ENCODE results near the gene MIX23.

The MIX23 gene

DNA sequence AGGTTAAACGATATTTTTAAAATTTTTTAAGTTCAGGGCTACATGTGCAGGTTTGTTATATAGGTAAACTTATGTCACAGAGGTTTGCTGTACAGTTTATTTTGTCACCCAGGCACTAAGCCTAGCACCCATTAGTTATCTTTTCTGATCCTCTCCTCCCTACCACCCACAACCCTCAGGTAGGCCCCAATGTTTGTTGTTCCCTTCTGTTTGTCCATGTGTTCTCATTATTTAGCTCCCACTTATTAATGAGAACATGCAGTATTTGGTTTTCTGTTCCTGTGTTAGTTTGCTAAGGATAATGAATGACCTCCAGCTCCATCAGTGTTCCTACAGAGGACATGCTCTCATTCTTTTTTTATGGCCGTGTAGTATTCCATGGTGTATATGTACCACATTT lies 15.9 kb upstream of the MIX23 start:
- no peak overlapping the region for H3K27ac ChIP-seq (replicated peaks; ENCODE audit: low read length)
- WGBS, 2 donors (ENCODE audit: extremely low coverage in 2 of 2, insufficient read length in 2 of 2, insufficient replicate concordance in 1 of 2): 100% methylated on average over 1 of the region's 2 CpGs; no CpG with 5 or more reads in 1 of the 2 donors
- H4K8ac ChIP-seq (ENCODE audit: low read depth, low read length): no peak overlapping the region
- no peaks in the 10 kb centered on the region for H3K36me3 ChIP-seq (replicated peaks in 1 of 2; ENCODE audit: control insufficient read depth in 2 of 2, insufficient read depth in 2 of 2, low read length in 2 of 2)
- no peak overlapping the region for H3K4me2 ChIP-seq (ENCODE audit: insufficient read depth, low read length, poor library complexity, severe bottlenecking)
- no peak overlapping the region for H2AFZ ChIP-seq (ENCODE audit: low read length)
- no peak overlapping the region for H2BK15ac ChIP-seq (ENCODE audit: low read length)
- H3K4ac ChIP-seq (ENCODE audit: low read length): no peak overlapping the region
- peaks cover 0 to 2% of the 10 kb centered on the region in 2 donors for H3K4me1 ChIP-seq (ENCODE audit: control insufficient read depth in 2 of 2, insufficient read depth in 1 of 2, low read depth in 1 of 2, low read length in 2 of 2)
- no peak for DNase-seq (ENCODE audit: low spot score)
- H3K9me3 ChIP-seq (replicated peaks in 1 of 2; ENCODE audit: control insufficient read depth in 2 of 2, insufficient read depth in 1 of 2, low read depth in 1 of 2, low read length in 2 of 2): no peaks in the 10 kb centered on the region
- no peak overlapping the region for H3K23ac ChIP-seq (ENCODE audit: low read depth, low read length, poor library complexity)
- H2AK5ac ChIP-seq (ENCODE audit: low read depth, low read length): no peak overlapping the region
- no peak overlapping the region for H4K91ac ChIP-seq (ENCODE audit: low read depth, low read length, poor library complexity)
- no peaks in the 10 kb centered on the region for H3K27me3 ChIP-seq (ENCODE audit: control insufficient read depth in 3 of 3, insufficient read depth in 3 of 3, low read depth in 1 of 3, low read length in 3 of 3)
- H3K14ac ChIP-seq (ENCODE audit: low read length): no peak overlapping the region
- H2BK120ac ChIP-seq (ENCODE audit: low read depth, low read length): no peak overlapping the region
- H2BK5ac ChIP-seq (ENCODE audit: low read length): no peak overlapping the region
- no peak overlapping the region for H3K9ac ChIP-seq (ENCODE audit: low read depth, low read length, poor library complexity)
- no peak overlapping the region for H3K18ac ChIP-seq (ENCODE audit: low read length)
- H3K4me3 ChIP-seq (ENCODE audit: low read length in 2 of 2): no peak overlapping the region
- no peak overlapping the region for H2BK12ac ChIP-seq (ENCODE audit: low read length)
- no peaks in the 10 kb centered on the region for H3K79me1 ChIP-seq (ENCODE audit: low read depth, low read length)

DNA sequence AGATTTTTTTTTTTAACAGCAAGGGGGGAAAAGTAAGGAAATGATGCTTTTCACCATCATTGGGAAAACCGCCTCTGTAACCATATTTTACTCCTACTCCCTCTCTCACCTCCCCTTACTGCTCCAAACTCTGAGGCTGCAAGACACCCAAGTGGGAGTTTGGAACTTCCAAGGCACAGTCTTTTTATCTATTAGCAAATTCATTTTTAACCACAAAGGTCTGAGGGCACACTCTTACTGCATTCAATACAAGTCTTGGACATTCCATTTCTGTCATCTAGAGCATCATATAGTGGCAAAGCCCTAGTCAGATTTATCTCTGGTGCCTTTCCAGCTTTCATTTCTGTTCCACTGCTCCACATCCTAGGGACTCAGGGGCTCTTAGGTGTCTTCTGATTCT lies 14.2 kb upstream of the MIX23 start:
- H3K23ac ChIP-seq (ENCODE audit: low read depth, low read length, poor library complexity): no peak overlapping the region
- no peak overlapping the region for H2BK5ac ChIP-seq (ENCODE audit: low read length)
- H2BK120ac ChIP-seq (ENCODE audit: low read depth, low read length): no peak overlapping the region
- no peak overlapping the region for H3K9ac ChIP-seq (ENCODE audit: low read depth, low read length, poor library complexity)
- no peak overlapping the region for H4K8ac ChIP-seq (ENCODE audit: low read depth, low read length)
- H3K14ac ChIP-seq (ENCODE audit: low read length): no peak overlapping the region
- no peaks in the 10 kb centered on the region for H3K9me3 ChIP-seq (replicated peaks in 1 of 2; ENCODE audit: control insufficient read depth in 2 of 2, insufficient read depth in 1 of 2, low read depth in 1 of 2, low read length in 2 of 2)
- WGBS, 2 donors (ENCODE audit: extremely low coverage in 2 of 2, insufficient read length in 2 of 2, insufficient replicate concordance in 1 of 2): no CpG with 5 or more reads among the region's 1 CpG
- no peak for DNase-seq (ENCODE audit: low spot score)
- H2BK12ac ChIP-seq (ENCODE audit: low read length): no peak overlapping the region
- no peaks in the 10 kb centered on the region for H3K79me1 ChIP-seq (ENCODE audit: low read depth, low read length)
- no peak overlapping the region for H2AFZ ChIP-seq (ENCODE audit: low read length)
- H3K4me2 ChIP-seq (ENCODE audit: insufficient read depth, low read length, poor library complexity, severe bottlenecking): no peak overlapping the region
- no peak overlapping the region for H2AK5ac ChIP-seq (ENCODE audit: low read depth, low read length)
- no peak overlapping the region for H3K27ac ChIP-seq (replicated peaks; ENCODE audit: low read length)
- no peak overlapping the region for H3K18ac ChIP-seq (ENCODE audit: low read length)
- peaks cover 0 to 2% of the 10 kb centered on the region in 2 donors for H3K4me1 ChIP-seq (ENCODE audit: control insufficient read depth in 2 of 2, insufficient read depth in 1 of 2, low read depth in 1 of 2, low read length in 2 of 2)
- H3K27me3 ChIP-seq (ENCODE audit: control insufficient read depth in 3 of 3, insufficient read depth in 3 of 3, low read depth in 1 of 3, low read length in 3 of 3): no peaks in the 10 kb centered on the region
- no peaks in the 10 kb centered on the region for H3K36me3 ChIP-seq (replicated peaks in 1 of 2; ENCODE audit: control insufficient read depth in 2 of 2, insufficient read depth in 2 of 2, low read length in 2 of 2)
- no peak overlapping the region for H4K91ac ChIP-seq (ENCODE audit: low read depth, low read length, poor library complexity)
- no peak overlapping the region for H2BK15ac ChIP-seq (ENCODE audit: low read length)
- H3K4me3 ChIP-seq (ENCODE audit: low read length in 2 of 2): no peak overlapping the region
- H3K4ac ChIP-seq (ENCODE audit: low read length): no peak overlapping the region

- Histone ChIP-seq H3K9me3 (replicated peaks in 1 of 2; ENCODE audit: control insufficient read depth in 2 of 2, insufficient read depth in 1 of 2, low read depth in 1 of 2, low read length in 2 of 2) (no peaks in the 10 kb centered on the region), H3K14ac (ENCODE audit: low read length) (no peak overlapping the region), H3K23ac (ENCODE audit: low read depth, low read length, poor library complexity) (no peak overlapping the region), H3K27ac (replicated peaks; ENCODE audit: low read length) (no peak overlapping the region), H2AFZ (ENCODE audit: low read length) (no peak overlapping the region), H2BK120ac (ENCODE audit: low read depth, low read length) (no peak overlapping the region), H3K4me2 (ENCODE audit: insufficient read depth, low read length, poor library complexity, severe bottlenecking) (no peak overlapping the region), H4K8ac (ENCODE audit: low read depth, low read length) (no peak overlapping the region), H2BK5ac (ENCODE audit: low read length) (no peak overlapping the region), H2BK15ac (ENCODE audit: low read length) (no peak overlapping the region), H3K36me3 (replicated peaks in 1 of 2; ENCODE audit: control insufficient read depth in 2 of 2, insufficient read depth in 2 of 2, low read length in 2 of 2) (no peaks in the 10 kb centered on the region), H2AK5ac (ENCODE audit: low read depth, low read length) (no peak overlapping the region), H3K4me1 (ENCODE audit: control insufficient read depth in 2 of 2, insufficient read depth in 1 of 2, low read depth in 1 of 2, low read length in 2 of 2) (peaks cover 0 to 2% of the 10 kb centered on the region in 2 donors), H3K4ac (ENCODE audit: low read length) (no peak overlapping the region), H3K4me3 (ENCODE audit: low read length in 2 of 2) (no peak overlapping the region), H4K91ac (ENCODE audit: low read depth, low read length, poor library complexity) (no peak overlapping the region), H3K27me3 (ENCODE audit: control insufficient read depth in 3 of 3, insufficient read depth in 3 of 3, low read depth in 1 of 3, low read length in 3 of 3) (no peaks in the 10 kb centered on the region), H2BK12ac (ENCODE audit: low read length) (no peak overlapping the region), H3K18ac (ENCODE audit: low read length) (no peak overlapping the region), H3K9ac (ENCODE audit: low read depth, low read length, poor library complexity) (no peak overlapping the region), H3K79me1 (ENCODE audit: low read depth, low read length) (no peaks in the 10 kb centered on the region)
- no peak for DNase-seq (ENCODE audit: low spot score)
Observed at GRCh38 chr3:122396511-122396910, 13.5 kb upstream of the MIX23 start.

DNA sequence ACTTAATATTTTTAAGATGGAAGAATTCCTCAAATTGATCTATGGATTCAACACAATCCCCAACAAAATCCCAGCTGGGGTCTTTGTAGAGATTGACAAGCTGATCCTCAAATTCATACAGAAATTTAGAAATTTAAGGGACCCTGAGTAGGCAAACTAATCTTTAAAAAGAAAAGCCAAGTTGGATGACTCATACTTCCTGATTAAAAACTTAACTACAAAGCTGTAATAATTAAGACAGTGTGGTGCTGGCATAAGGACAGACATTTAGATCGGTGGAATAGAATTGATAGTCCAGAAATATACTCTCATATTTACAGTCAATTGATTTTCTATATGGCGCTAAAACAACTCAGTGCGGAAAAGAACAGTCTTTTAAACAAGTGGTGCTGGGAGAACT lies 12.6 kb upstream of the MIX23 start:
- Histone ChIP-seq H2AFZ (ENCODE audit: low read length) (no peak overlapping the region), H2BK12ac (ENCODE audit: low read length) (no peak overlapping the region), H2AK5ac (ENCODE audit: low read depth, low read length) (no peak overlapping the region), H3K4me1 (ENCODE audit: control insufficient read depth in 2 of 2, insufficient read depth in 1 of 2, low read depth in 1 of 2, low read length in 2 of 2) (peaks cover 0 to 2% of the 10 kb centered on the region in 2 donors), H4K8ac (ENCODE audit: low read depth, low read length) (no peak overlapping the region), H4K91ac (ENCODE audit: low read depth, low read length, poor library complexity) (no peak overlapping the region), H3K4ac (ENCODE audit: low read length) (no peak overlapping the region), H3K79me1 (ENCODE audit: low read depth, low read length) (no peaks in the 10 kb centered on the region), H3K23ac (ENCODE audit: low read depth, low read length, poor library complexity) (no peak overlapping the region), H3K27ac (replicated peaks; ENCODE audit: low read length) (no peak overlapping the region), H3K36me3 (replicated peaks in 1 of 2; ENCODE audit: control insufficient read depth in 2 of 2, insufficient read depth in 2 of 2, low read length in 2 of 2) (no peaks in the 10 kb centered on the region), H3K9me3 (replicated peaks in 1 of 2; ENCODE audit: control insufficient read depth in 2 of 2, insufficient read depth in 1 of 2, low read depth in 1 of 2, low read length in 2 of 2) (no peaks in the 10 kb centered on the region), H2BK15ac (ENCODE audit: low read length) (no peak overlapping the region), H3K18ac (ENCODE audit: low read length) (no peak overlapping the region), H2BK120ac (ENCODE audit: low read depth, low read length) (no peak overlapping the region), H3K14ac (ENCODE audit: low read length) (no peak overlapping the region), H3K27me3 (ENCODE audit: control insufficient read depth in 3 of 3, insufficient read depth in 3 of 3, low read depth in 1 of 3, low read length in 3 of 3) (no peaks in the 10 kb centered on the region), H2BK5ac (ENCODE audit: low read length) (no peak overlapping the region), H3K9ac (ENCODE audit: low read depth, low read length, poor library complexity) (no peak overlapping the region), H3K4me3 (ENCODE audit: low read length in 2 of 2) (no peak overlapping the region), H3K4me2 (ENCODE audit: insufficient read depth, low read length, poor library complexity, severe bottlenecking) (no peak overlapping the region)
- WGBS, 2 donors (ENCODE audit: extremely low coverage in 2 of 2, insufficient read length in 2 of 2, insufficient replicate concordance in 1 of 2): no CpG with 5 or more reads among the region's 3 CpGs
- DNase-seq (ENCODE audit: low spot score): no peak
